PC-3 (cell line): ENCODE measurements around the gene MLPH. TPM values are rescaled to one million over a fixed set of nuclear protein-coding genes. Genes with fewer than 3 reads are reported as not detected.

ENCODE experiments used
- ATAC-seq: fragments of 200-7000 bp; cut with Tn5 transposase; 2 replicates; pipeline ENCODE4 v1.9.1; 2020; ENCODE audit warnings: mild to moderate bottlenecking, moderate library complexity
- BruUV-seq: library from RNA; stranded (reverse); fragments of 400-500 nt; replicated peaks from 2 replicates; lab custom pipeline; 2021; lab: Mats Ljungman, UMichigan
- CTCF ChIA-PET: fragments of 300-600 bp; sonication (Branson Sonifier 250); formaldehyde crosslinking; loops from one replicate; lab custom pipeline; 2022; ENCODE audit warnings: antibody characterized with exemption; lab: Charles Lee
- POLR2A ChIA-PET: fragments of 300-600 bp; sonication (Branson Sonifier 250); formaldehyde crosslinking; loops from one replicate; lab custom pipeline; 2022; ENCODE audit warnings: antibody characterized with exemption; ENCODE audit not compliant: unreplicated experiment; lab: Charles Lee
- DNase-seq: peaks from one replicate; pipeline ENCODE4 v3.0.0-alpha.2; 2015
- H2AFZ ChIP-seq: fragments of 300-600 bp; sonication (generic); 2 replicates; pipeline ENCODE4 v1.6.0; 2016; ENCODE audit warnings: antibody characterized with exemption, low read length
- H3F3A ChIP-seq: fragments of 300-600 bp; sonication (generic); one replicate; pipeline ENCODE4 v1.6.0; 2017; ENCODE audit warnings: antibody characterized with exemption, low read length, control low read depth, mild to moderate bottlenecking; ENCODE audit not compliant: unreplicated experiment
- H3K27ac ChIP-seq: fragments of 300-600 bp; sonication (generic); 2 replicates; pipeline ENCODE4 v1.5.1; 2016; ENCODE audit warnings: mild to moderate bottlenecking, low read length
- H3K27me3 ChIP-seq: fragments of 300-600 bp; sonication (generic); 2 replicates; pipeline ENCODE4 v1.6.1; 2016; ENCODE audit warnings: low read length, mixed read lengths
- H3K36me3 ChIP-seq: fragments of 300-600 bp; sonication (generic); 2 replicates; pipeline ENCODE4 v1.6.1; 2016; ENCODE audit warnings: low read depth, mixed run types, low read length, mixed read lengths
- H3K4me1 ChIP-seq: fragments of 300-600 bp; sonication (generic); 2 replicates; pipeline ENCODE4 v1.5.1; 2016; ENCODE audit warnings: low read length; ENCODE audit not compliant: insufficient read depth
- H3K4me2 ChIP-seq: fragments of 300-600 bp; sonication (generic); 2 replicates; pipeline ENCODE4 v1.6.0; 2016; ENCODE audit warnings: low read length
- H3K4me3 ChIP-seq: fragments of 300-600 bp; sonication (generic); 2 replicates; pipeline ENCODE4 v1.5.1; 2016; ENCODE audit warnings: mild to moderate bottlenecking, low read length, mixed read lengths
- H3K79me2 ChIP-seq: fragments of 300-600 bp; sonication (generic); 2 replicates; pipeline ENCODE4 v1.6.1; 2017; ENCODE audit warnings: low read length, mixed read lengths
- H3K9ac ChIP-seq: fragments of 300-600 bp; sonication (generic); 2 replicates; pipeline ENCODE4 v1.6.0; 2016; ENCODE audit warnings: mild to moderate bottlenecking, low read length
- H3K9me2 ChIP-seq: fragments of 300-600 bp; sonication (generic); replicated peaks from 2 replicates; pipeline ENCODE4 v1.6.1; 2016; ENCODE audit warnings: mixed run types, low read length, mixed read lengths
- H3K9me3 ChIP-seq: fragments of 300-600 bp; sonication (generic); 2 replicates; pipeline ENCODE4 v1.6.1; 2016; ENCODE audit warnings: low read length, mixed read lengths
- H4K20me1 ChIP-seq: fragments of 300-600 bp; sonication (generic); 2 replicates; pipeline ENCODE4 v1.6.1; 2016; ENCODE audit warnings: low read length, mixed read lengths
- CTCF ChIP-seq: fragments of 300-600 bp; sonication (generic); conservative IDR thresholded peaks from 2 replicates; pipeline ENCODE4 v1.5.1; 2017; ENCODE audit warnings: antibody characterized with exemption, low read depth, mild to moderate bottlenecking, low read length
- EZH2 ChIP-seq: fragments of 300-600 bp; sonication (generic); IDR thresholded peaks from one replicate; pipeline ENCODE4 v1.6.1; 2017; ENCODE audit warnings: antibody characterized with exemption, mild to moderate bottlenecking, low read length; ENCODE audit not compliant: unreplicated experiment
- EZH2phosphoT487 ChIP-seq: fragments of 300-600 bp; sonication (generic); IDR thresholded peaks from 2 replicates; pipeline ENCODE4 v1.6.1; 2018; ENCODE audit warnings: mild to moderate bottlenecking, antibody characterized with exemption, low read length, borderline replicate concordance
- intact Hi-C: fragments of 100-400 bp; cut with micrococcal nuclease; formaldehyde crosslinking; loops from 2 replicates; pipeline ENCODE4 v1.9.0; 2023
- total RNA-seq: library from RNA; depleted of rRNA; stranded (reverse); fragments of >200 nt; gene quantifications from 2 replicates; pipeline ENCODE4 v1.2.3, GENCODE V29; 2014

Gene MLPH
- total RNA-seq, 1 experiment from 2014 or later, result 201 TPM

GRCh38 chr2:237555560-237555959 is 68.5 kb downstream of the MLPH start:
- peaks cover 57% of the 10 kb centered on the region for H3K36me3 ChIP-seq
- POLR2A ChIA-PET, result no interaction called here

GRCh38 chr2:237556773-237557632 is 70.0 kb downstream of the MLPH start:
- Histone ChIP-seq H3K4me2 (no peak overlapping the region), H3F3A (no peaks in the 10 kb centered on the region), H3K4me1 (no peaks in the 10 kb centered on the region), H3K9me3 (0 out of 2 replicates have a peak, but pooled peaks cover 6% of the 10 kb centered on the region), H3K4me3 (no peak overlapping the region), H3K27ac (no peak overlapping the region), H3K36me3 (peaks cover 43% of the 10 kb centered on the region), H3K9me2 (no peaks in the 10 kb centered on the region), H2AFZ (no peak overlapping the region), H3K27me3 (no peaks in the 10 kb centered on the region), H3K9ac (no peak overlapping the region), H4K20me1 (no peaks in the 10 kb centered on the region), H3K79me2 (no peaks in the 10 kb centered on the region)
- BruUV-seq, result no TSS peak
- intact Hi-C loops, result no loop called here
- no peak for TF ChIP-seq EZH2
- TF ChIP-seq CTCF, result no peak
- no peak for TF ChIP-seq EZH2phosphoT487
- no peak for DNase-seq
- ATAC-seq, result peak; percentile 9; the same call in 1 of the 2 replicates
- POLR2A ChIA-PET, result no interaction called here
- CTCF ChIA-PET, result no interaction called here

More at GRCh38 chr2:237555560-237555959, 68.5 kb downstream of the MLPH start:
- Histone ChIP-seq H3K79me2 (no peaks in the 10 kb centered on the region), H3K4me1 (no peaks in the 10 kb centered on the region), H3K27me3 (no peaks in the 10 kb centered on the region), H3K4me3 (no peak overlapping the region), H3F3A (no peaks in the 10 kb centered on the region), H3K9me2 (no peaks in the 10 kb centered on the region), H3K9ac (no peak overlapping the region), H3K9me3 (0 out of 2 replicates have a peak, but pooled peaks cover 6% of the 10 kb centered on the region), H3K4me2 (no peak overlapping the region), H3K27ac (no peak overlapping the region), H2AFZ (no peak overlapping the region), H4K20me1 (no peaks in the 10 kb centered on the region)
- no peak for ATAC-seq
- TF ChIP-seq EZH2, result no peak
- no peak for TF ChIP-seq CTCF
- TF ChIP-seq EZH2phosphoT487, result no peak
- DNase-seq, result no peak
- no TSS peak for BruUV-seq
- CTCF ChIA-PET, result no interaction called here
- intact Hi-C loops, result no loop called here

DNA sequence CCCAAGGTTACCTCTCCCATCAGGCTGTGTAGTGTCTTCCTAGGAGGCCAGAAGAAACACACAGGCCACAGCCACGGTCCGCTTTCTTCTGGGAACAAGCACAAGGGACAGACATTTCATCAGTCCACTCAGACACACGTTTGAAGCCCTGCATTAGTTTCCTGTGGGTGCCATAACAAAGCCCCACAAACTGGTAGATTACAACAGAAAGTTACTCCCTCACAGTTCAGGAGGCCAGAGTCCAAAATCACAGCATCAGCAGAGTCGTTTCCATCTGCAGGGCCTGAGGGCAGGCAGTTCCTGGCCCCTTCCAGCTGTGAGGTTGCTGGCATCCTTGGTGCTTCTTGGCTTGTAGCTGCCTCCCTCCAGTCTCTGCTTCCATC is 70.6 kb downstream of the MLPH start:
- ATAC-seq, result no peak
- POLR2A ChIA-PET, result no interaction called here
- intact Hi-C loops, result no loop called here

More for the DNA sequence above, 70.6 kb downstream of the MLPH start:
- H3K4me3 ChIP-seq, result no peak overlapping the region
- no peak for TF ChIP-seq EZH2phosphoT487
- TF ChIP-seq EZH2, result no peak
- TF ChIP-seq CTCF, result no peak
- no peaks in the 10 kb centered on the region for H3K27me3 ChIP-seq
- no TSS peak for BruUV-seq
- no peaks in the 10 kb centered on the region for H3K79me2 ChIP-seq
- no peaks in the 10 kb centered on the region for H3F3A ChIP-seq
- CTCF ChIA-PET, result no interaction called here
- no peak overlapping the region for H2AFZ ChIP-seq
- no peak overlapping the region for H3K27ac ChIP-seq
- no peak overlapping the region for H3K4me2 ChIP-seq
- peaks cover 37% of the 10 kb centered on the region for H3K36me3 ChIP-seq
- DNase-seq, result no peak
- H4K20me1 ChIP-seq, result no peaks in the 10 kb centered on the region
- H3K4me1 ChIP-seq, result no peaks in the 10 kb centered on the region
- H3K9ac ChIP-seq, result no peak overlapping the region
- H3K9me3 ChIP-seq, result 0 out of 2 replicates have a peak, but pooled peaks cover 6% of the 10 kb centered on the region
- H3K9me2 ChIP-seq, result no peaks in the 10 kb centered on the region
